GM12875 (cell line): ENCODE data around the gene PPP4R3A.
"Not testable (repeated sequence)": the region's sequence is repeated elsewhere in the genome, so short reads cannot be mapped to it uniquely, and the experiment has no call there.

ENCODE experiments used
- H3K4me3 ChIP-seq: one replicate; pipeline ENCODE4 v1.5.1; 2011; ENCODE audit warnings: low read depth, low read length, control low read depth
- CTCF ChIP-seq: IDR thresholded peaks from 2 replicates; pipeline ENCODE4 v1.5.1; 2011; ENCODE audit warnings: low read depth, mild to moderate bottlenecking, control low read depth, inconsistent platforms, low read length, moderate library complexity, borderline replicate concordance; ENCODE audit not compliant: insufficient read depth

The PPP4R3A gene

DNA sequence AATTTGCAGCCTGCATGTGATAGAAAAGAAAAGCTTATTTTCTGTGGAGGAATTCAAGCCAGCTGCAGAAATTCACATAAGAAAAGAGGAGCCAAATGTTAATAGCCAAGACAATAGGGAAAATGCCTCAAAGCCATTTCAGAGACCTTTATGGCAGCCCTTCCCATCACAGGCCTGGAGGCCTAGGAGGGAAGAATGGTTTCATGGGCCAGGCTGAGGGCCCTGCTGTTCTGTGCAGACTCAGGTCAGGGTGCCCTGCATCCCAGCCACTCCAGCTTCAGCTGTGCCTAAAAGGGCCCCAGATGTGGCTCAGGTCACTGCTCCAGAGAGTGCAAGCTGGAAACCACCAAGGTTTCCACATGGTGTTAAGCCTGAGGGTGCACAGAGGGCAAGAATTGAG lies 71.3 kb downstream of the PPP4R3A start:
- H3K4me3 ChIP-seq = no peak overlapping the region
- no peak for TF ChIP-seq CTCF

DNA sequence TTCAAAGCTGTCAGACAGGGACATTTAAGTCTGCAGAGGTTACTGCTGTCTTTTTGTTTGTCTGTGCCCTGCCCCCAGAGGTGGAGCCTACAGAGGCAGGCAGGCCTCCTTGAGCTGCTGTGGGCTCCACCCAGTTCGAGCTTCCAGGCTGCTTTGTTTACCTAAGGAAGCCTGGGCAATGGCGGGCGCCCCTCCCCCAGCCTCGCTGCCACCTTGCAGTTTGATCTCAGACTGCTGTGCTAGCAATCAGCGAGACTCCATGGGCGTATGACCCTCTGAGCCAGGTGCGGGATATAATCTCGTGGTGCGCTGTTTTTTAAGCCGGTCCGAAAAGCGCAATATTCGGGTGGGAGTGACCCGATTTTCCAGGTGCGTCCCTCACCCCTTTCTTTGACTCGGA lies 73.8 kb downstream of the PPP4R3A start:
- H3K4me3 ChIP-seq = not testable (repeated sequence)

- TF ChIP-seq CTCF = no peak
Observed at GRCh38 chr14:91429385-91429784, 80.7 kb downstream of the PPP4R3A start.

GRCh38 chr14:91428931-91429330 lies 81.2 kb downstream of the PPP4R3A start:
- not testable (repeated sequence) for H3K4me3 ChIP-seq

More at GRCh38 chr14:91429385-91429784, 80.7 kb downstream of the PPP4R3A start:
- H3K4me3 ChIP-seq = no peak overlapping the region

DNA sequence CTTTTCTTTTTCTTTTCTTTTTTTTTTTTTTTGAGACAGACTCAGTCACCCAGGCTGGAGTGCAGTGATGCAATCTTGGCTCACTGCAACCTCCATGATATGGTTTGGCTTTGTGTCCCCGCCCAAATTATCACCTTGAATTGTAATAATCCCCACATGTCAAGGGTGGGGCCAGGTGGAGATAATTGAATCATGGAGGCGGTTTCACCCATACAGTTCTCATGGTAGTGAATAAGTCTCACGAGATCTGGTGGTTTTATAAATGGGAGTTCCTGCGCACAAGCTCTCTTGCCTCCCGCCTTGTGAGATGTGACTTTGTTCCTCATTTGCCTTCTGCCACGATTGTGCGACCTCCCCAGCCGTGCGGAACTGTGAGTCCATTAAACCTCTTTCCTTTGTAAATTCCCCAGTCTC lies 84.6 kb downstream of the PPP4R3A start:
- not testable (repeated sequence) for H3K4me3 ChIP-seq

DNA sequence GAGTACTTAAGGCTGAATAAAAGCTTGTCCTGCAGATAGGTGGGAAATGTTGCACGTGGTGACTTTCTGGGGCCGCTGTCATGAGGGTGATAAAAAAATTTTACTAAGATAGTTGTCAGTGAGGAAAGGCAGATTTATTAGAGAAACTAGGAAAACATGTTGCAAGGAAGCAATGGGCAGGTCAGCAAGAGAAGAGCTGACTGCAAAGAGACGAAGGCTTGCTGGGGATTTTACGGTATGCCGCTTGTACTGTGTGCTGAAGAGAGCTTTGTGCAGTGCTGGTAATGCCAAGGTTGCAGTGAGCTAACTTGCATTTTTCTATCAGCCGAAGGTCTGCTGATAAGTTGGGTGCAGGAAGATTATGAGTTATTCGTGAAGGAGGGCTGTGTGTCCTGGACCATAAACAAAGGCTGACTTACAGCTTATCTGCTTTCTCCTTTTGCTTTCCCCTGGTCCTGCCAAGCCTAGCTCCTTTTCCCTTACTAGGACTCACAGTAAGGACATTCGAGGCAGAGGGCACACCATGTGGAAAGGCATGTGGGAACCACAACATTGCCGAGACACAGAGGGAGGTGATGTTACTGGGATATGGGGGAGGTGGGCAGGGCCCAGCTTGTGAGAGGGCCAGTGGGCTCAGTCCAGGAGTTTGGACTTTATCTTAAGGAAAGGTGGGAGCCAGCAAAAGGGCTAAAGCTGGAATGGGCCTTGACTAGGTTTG lies 85.1 kb downstream of the PPP4R3A start:
- no peak overlapping the region for H3K4me3 ChIP-seq
- TF ChIP-seq CTCF = no peak

- no peak overlapping the region for H3K4me3 ChIP-seq
- no peak for TF ChIP-seq CTCF
Observed at GRCh38 chr14:91420686-91421085, 89.4 kb downstream of the PPP4R3A start.

GRCh38 chr14:91419451-91419850 lies 90.7 kb downstream of the PPP4R3A start:
- TF ChIP-seq CTCF = no peak
- no peak overlapping the region for H3K4me3 ChIP-seq

DNA sequence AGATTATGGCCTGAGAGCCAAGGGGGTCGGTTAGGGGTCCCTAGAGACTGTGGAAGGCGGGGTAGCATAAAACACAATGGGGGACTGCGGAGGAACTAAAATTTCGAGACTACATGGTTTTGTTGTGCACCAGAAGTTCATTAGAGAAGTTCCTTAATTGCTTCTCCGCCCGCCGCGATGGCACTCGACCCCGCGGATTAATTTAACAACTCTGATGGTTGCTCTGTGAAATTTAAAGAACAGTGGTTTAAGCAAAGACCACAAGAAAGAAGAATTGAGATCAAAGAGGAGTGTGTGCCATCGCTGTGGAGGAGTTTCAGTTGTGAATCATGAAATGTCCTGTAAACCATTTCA lies 91.1 kb downstream of the PPP4R3A start:
- no peak for TF ChIP-seq CTCF
- no peak overlapping the region for H3K4me3 ChIP-seq
